SU-DHL-6 (cell line): ENCODE data around the gene CCT2.

Experiments
- CTCF ChIP-seq: fragments of 200-600 bp; sonication (generic); IDR thresholded peaks from one replicate; pipeline ENCODE4 v1.5.1; 2017; ENCODE audit warnings: antibody characterized with exemption, mild to moderate bottlenecking, low read length, moderate library complexity; ENCODE audit not compliant: insufficient read depth, poor library complexity, severe bottlenecking
- EZH2phosphoT487 ChIP-seq: fragments of 200-600 bp; sonication (generic), shearing (Covaris generic); conservative IDR thresholded peaks from 2 replicates; pipeline ENCODE4 v1.6.1; 2018; ENCODE audit warnings: mild to moderate bottlenecking, antibody characterized with exemption, low read length, moderate library complexity, mixed read lengths

GRCh38 chr12:69647178-69647577 lies 61.9 kb downstream of the CCT2 start:
- no peak for TF ChIP-seq CTCF
- no peak for TF ChIP-seq EZH2phosphoT487
